HCT116 (cell line): ENCODE data around the gene ARID5A. TPM values are rescaled to one million over a fixed set of nuclear protein-coding genes. Genes with fewer than 3 reads are reported as not detected.

ENCODE experiments used
- ATAC-seq: fragments of 200-7000 bp; cut with Tn5 transposase; 2 replicates; pipeline ENCODE4 v1.9.1; 2020; ENCODE audit warnings: mild to moderate bottlenecking, moderate library complexity
- BruUV-seq: library from RNA; stranded (reverse); fragments of 400-500 nt; replicated peaks from 2 replicates; lab custom pipeline; 2021; lab: Mats Ljungman, UMichigan
- CTCF ChIA-PET: fragments of 300-600 bp; sonication (Branson Sonifier 250); formaldehyde crosslinking; loops from one replicate; lab custom pipeline; 2021; ENCODE audit warnings: antibody characterized with exemption; lab: Charles Lee
- POLR2A ChIA-PET: fragments of 300-600, 350-600 bp; sonication (Branson Sonifier 250); formaldehyde crosslinking; loops from one replicate; lab custom pipeline; 2021; ENCODE audit warnings: antibody characterized with exemption; lab: Charles Lee
- RAD21 ChIA-PET, 2 experiments: fragments of 300-600 bp; sonication (Branson Sonifier 250); formaldehyde crosslinking; loops; one replicate each; lab custom pipeline; 2023; ENCODE audit warnings: low total read pairs in 2 of 2; ENCODE audit not compliant: uncharacterized antibody in 2 of 2, unreplicated experiment in 2 of 2, low non-redundant PET in 1 of 2; lab: Charles Lee
- DNase-seq: peaks from one replicate; pipeline ENCODE4 v3.0.0-alpha.2; 2010; ENCODE audit warnings: low read depth, low spot score
- H2AFZ ChIP-seq: fragments of 200-600 bp; shearing (Covaris generic), sonication (generic); 2 replicates; pipeline ENCODE4 v1.6.1; 2017; ENCODE audit warnings: low read depth, mixed run types, mixed read lengths, antibody characterized with exemption, low read length; ENCODE audit not compliant: poor library complexity, severe bottlenecking
- H3K27ac ChIP-seq: 2 replicates; pipeline ENCODE4 v1.5.1; 2012; ENCODE audit warnings: low read depth, low read length
- H3K27me3 ChIP-seq: fragments of 200-600 bp; sonication (generic); 2 replicates; pipeline ENCODE4 v1.6.1; 2016; ENCODE audit warnings: mixed run types, low read length, mixed read lengths; ENCODE audit not compliant: insufficient read depth
- H3K36me3 ChIP-seq, 2 experiments: fragments of 200-500 bp in 1 of 2; fragments of 200-600 bp in 1 of 2; sonication (Bioruptor generic) in 1 of 2; sonication (generic) in 1 of 2; 2 replicates each; pipeline versions ENCODE4 v1.5.1 to v1.6.1; 2014 to 2016; ENCODE audit warnings: low read length in 2 of 2, inconsistent platforms in 1 of 2, mixed read lengths in 1 of 2, mixed run types in 1 of 2; ENCODE audit not compliant: insufficient read depth in 2 of 2, control insufficient read depth in 1 of 2
- H3K4me1 ChIP-seq, 2 experiments: fragments of 200-600 bp in 1 of 2; sonication (generic) in 1 of 2; 2 replicates each; pipeline versions ENCODE4 v1.5.1 to v1.6.1; 2012 to 2017; ENCODE audit warnings: low read length in 2 of 2, inconsistent platforms in 1 of 2, mild to moderate bottlenecking in 1 of 2, mixed read lengths in 1 of 2, mixed run types in 1 of 2, moderate library complexity in 1 of 2; ENCODE audit not compliant: insufficient read depth in 2 of 2, control insufficient read depth in 1 of 2
- H3K4me2 ChIP-seq: fragments of 200-600 bp; sonication (generic); 2 replicates; pipeline ENCODE4 v1.6.1; 2017; ENCODE audit warnings: mixed run types, low read length, mixed read lengths
- H3K4me3 ChIP-seq, 2 experiments: fragments of 200-600 bp in 1 of 2; sonication (generic) in 1 of 2; replicated peaks in 1 of 2; 2 replicates each; pipeline ENCODE4 v1.5.1; 2011 to 2016; ENCODE audit warnings: low read length in 2 of 2, control low read depth in 1 of 2, low read depth in 1 of 2, mild to moderate bottlenecking in 1 of 2, mixed read lengths in 1 of 2, mixed run types in 1 of 2
- H3K79me2 ChIP-seq: fragments of 200-600 bp; sonication (generic); 2 replicates; pipeline ENCODE4 v1.6.1; 2017; ENCODE audit warnings: mild to moderate bottlenecking, mixed run types, low read length, moderate library complexity, mixed read lengths; ENCODE audit not compliant: insufficient read depth
- H3K9ac ChIP-seq: fragments of 200-600 bp; sonication (generic); 2 replicates; pipeline ENCODE4 v1.6.1; 2016; ENCODE audit warnings: low read length, mixed read lengths
- H3K9me2 ChIP-seq: fragments of 200-600 bp; sonication (generic), shearing (Covaris generic); 2 replicates; pipeline ENCODE4 v1.6.1; 2017; ENCODE audit warnings: mixed run types, mild to moderate bottlenecking, moderate library complexity; ENCODE audit not compliant: insufficient read depth
- H3K9me3 ChIP-seq, 2 experiments: fragments of 200-500 bp in 1 of 2; fragments of 200-600 bp in 1 of 2; sonication (Bioruptor generic) in 1 of 2; sonication (generic) in 1 of 2; 2 replicates each; pipeline ENCODE4 v1.6.1; 2014 to 2017; ENCODE audit warnings: low read length in 2 of 2, mixed read lengths in 2 of 2, inconsistent platforms in 1 of 2, low read depth in 1 of 2, mild to moderate bottlenecking in 1 of 2, mixed run types in 1 of 2, moderate library complexity in 1 of 2; ENCODE audit not compliant: control insufficient read depth in 1 of 2, insufficient read depth in 1 of 2
- H4K20me1 ChIP-seq: fragments of 200-600 bp; sonication (generic), shearing (Covaris generic); 2 replicates; pipeline ENCODE4 v1.6.1; 2017; ENCODE audit warnings: mixed run types, mild to moderate bottlenecking, moderate library complexity; ENCODE audit not compliant: insufficient read depth
- EZH2phosphoT487 ChIP-seq: fragments of 200-600 bp; IDR thresholded peaks from 2 replicates; pipeline ENCODE4 v1.6.1; 2018; ENCODE audit warnings: antibody characterized with exemption, borderline replicate concordance
- REST ChIP-seq: IDR thresholded peaks from 2 replicates; pipeline ENCODE4 v1.6.1; 2012; ENCODE audit warnings: low read depth
- YY1 ChIP-seq: IDR thresholded peaks from 2 replicates; pipeline ENCODE4 v1.6.1; 2011; ENCODE audit warnings: low read length, low read depth, moderate library complexity, mild to moderate bottlenecking; ENCODE audit not compliant: insufficient replicate concordance; ENCODE audit errors: extremely low read depth
- ZNF274 ChIP-seq: fragments of 200-500 bp; sonication (Bioruptor generic); IDR thresholded peaks from 2 replicates; pipeline ENCODE4 v1.6.1; 2014; ENCODE audit warnings: mild to moderate bottlenecking, low read depth, low read length, inconsistent platforms
- intact Hi-C: fragments of 100-400 bp; cut with micrococcal nuclease; formaldehyde crosslinking; loops from 2 replicates; pipeline ENCODE4 v1.10.0; 2022
- total RNA-seq: library from RNA; stranded (reverse); gene quantifications from one replicate; pipeline ENCODE4 v1.2.1, GENCODE V29; 2021; ENCODE audit not compliant: unreplicated experiment

The ARID5A gene
- total RNA-seq, 1 experiment from 2014 or later: 8.2 TPM

- Histone ChIP-seq H3K27me3 (no peaks in the 10 kb centered on the region), H3K9me3 (no peaks in the 10 kb centered on the region)
These were observed 28.0 kb downstream of the ARID5A start for GRCh38 chr2:96564563-96564962.

More at GRCh38 chr2:96564563-96564962, 28.0 kb downstream of the ARID5A start:
- no TSS peak for BruUV-seq
- H4K20me1 ChIP-seq: no peaks in the 10 kb centered on the region
- H2AFZ ChIP-seq: no peak overlapping the region
- no peak for DNase-seq
- TF ChIP-seq YY1 (no peak), EZH2phosphoT487 (no peak), REST (no peak), ZNF274 (no peak)
- CTCF ChIA-PET: interaction anchor here (1.1 kb wide), 1 partner anchor 10 kb away, joined by 3 read pairs; no protein-coding TSS in a partner anchor
- no peak overlapping the region for H3K4me2 ChIP-seq
- no peak overlapping the region for H3K4me3 ChIP-seq
- no peaks in the 10 kb centered on the region for H3K36me3 ChIP-seq
- H3K9me2 ChIP-seq: no peaks in the 10 kb centered on the region
- H3K27ac ChIP-seq: no peak overlapping the region
- intact Hi-C loops: no loop called here
- RAD21 ChIA-PET: interaction anchor here in 1 of 2 experiments (0.7 kb wide), 1 partner anchor 22 kb away, joined by 3 read pairs; no protein-coding TSS in a partner anchor
- H3K9ac ChIP-seq: no peak overlapping the region
- H3K79me2 ChIP-seq: no peaks in the 10 kb centered on the region
- no peaks in the 10 kb centered on the region for H3K4me1 ChIP-seq
- no peak for ATAC-seq
- POLR2A ChIA-PET: no interaction called here
